ENCODE measurements around the gene SLC24A3.

The SLC24A3 gene

GRCh38 chr20:19244291-19244690 lies 31.8 kb downstream of the SLC24A3 start:
- DNase-seq = no peak

GRCh38 chr20:19249106-19249879 lies 36.9 kb downstream of the SLC24A3 start:
- DNase-seq = no peak

DNA sequence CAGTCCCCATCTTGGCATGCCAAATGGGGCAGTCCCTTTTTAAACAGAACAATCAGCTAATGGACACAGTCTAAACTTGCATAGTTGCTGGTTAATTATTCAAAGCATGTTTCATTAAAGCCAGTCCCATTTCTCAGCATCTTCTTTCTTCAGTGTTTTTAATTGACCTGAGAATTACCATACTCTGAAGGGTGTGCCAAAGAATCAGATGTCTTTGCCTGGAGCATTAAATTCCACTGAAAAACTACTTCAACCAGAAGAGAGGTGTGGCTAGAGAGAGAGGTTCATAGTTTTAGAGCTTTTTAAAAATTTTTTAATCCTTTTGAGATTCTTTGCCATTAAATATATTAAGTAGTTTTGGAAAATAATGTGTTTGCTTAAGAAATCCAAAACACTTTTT lies 37.9 kb downstream of the SLC24A3 start:
- no peak for DNase-seq

DNA sequence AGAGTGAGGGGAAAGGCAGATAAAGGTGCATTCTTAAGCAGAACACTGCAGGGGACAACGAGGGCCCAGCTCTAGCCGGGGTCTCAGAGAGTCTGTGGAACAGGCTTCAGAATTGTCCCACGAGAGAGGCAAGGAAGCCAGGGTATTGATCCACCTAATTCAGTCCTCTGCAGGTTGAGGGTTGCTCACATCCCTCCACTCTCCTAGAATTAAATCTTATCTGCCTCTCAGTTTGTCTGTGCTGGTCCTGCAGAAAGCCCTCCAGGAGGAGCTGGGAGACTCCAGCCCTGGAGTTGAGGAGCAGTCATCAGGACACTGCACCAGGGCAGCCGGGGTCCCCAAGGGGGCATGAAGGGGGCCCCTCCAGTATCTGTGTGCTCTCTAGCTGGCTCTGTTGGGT lies 39.1 kb downstream of the SLC24A3 start:
- no peak for DNase-seq

DNA sequence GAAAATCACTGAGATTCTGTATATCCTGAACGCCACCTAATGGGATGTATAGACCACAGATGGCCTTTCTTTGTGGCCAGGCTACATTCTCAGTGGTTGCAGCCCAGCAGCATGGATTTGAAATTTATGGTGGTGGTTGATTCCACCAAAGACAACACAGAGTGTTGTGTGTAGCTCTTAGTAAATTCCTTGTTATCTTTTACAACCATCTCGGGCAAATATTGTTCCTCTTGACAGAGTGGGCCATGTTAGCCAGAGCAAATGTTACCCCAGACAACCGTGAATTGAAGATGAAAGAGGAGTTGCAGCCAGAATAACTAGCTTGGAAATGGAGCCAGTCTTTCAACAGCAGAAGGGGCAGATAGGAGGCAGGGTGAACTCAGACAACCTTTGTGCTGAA lies 39.5 kb downstream of the SLC24A3 start:
- no peak for DNase-seq

- no peak for DNase-seq
Measured at GRCh38 chr20:19252451-19253120, 40.1 kb downstream of the SLC24A3 start.

DNA sequence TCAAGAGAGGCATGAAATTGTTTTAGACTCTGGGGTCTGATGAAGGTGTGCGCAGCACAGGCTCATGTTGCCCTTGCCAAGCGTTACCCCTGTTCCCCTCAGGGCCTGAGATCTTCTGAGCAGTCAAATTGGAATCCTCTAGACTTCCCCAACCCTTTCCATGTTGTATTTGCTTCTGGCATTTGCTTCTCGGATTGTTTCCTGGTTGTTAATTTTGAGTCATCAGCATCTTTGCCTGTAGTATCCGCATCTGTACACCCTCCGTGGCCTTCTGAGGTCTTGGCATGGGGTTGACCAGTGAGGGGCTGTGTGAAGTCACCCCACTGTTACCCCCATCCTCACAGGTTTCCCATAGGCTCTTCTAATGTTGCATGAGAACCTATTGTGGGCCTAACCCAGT lies 40.9 kb downstream of the SLC24A3 start:
- no peak for DNase-seq

GRCh38 chr20:19253916-19254820 lies 41.7 kb downstream of the SLC24A3 start:
- DNase-seq = no peak

DNA sequence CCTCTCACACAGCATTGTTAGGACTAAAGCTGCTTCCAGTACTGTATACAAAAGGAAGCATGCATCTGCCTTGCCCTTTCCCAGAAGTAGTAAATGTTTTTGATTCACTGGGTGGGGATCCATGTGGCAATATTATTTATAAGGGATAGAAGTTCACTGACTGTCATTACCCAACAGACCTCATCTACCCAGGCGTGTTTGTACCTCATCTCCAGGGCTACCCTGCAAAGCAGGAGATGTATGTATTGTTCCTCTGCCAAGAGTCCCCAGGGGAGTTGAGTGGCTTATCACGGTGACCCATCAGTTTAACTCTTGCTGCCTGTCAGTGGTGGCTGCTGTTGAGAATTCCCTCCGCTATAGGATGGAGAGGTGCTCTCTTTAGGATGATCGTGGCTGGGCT lies 42.5 kb downstream of the SLC24A3 start:
- no peak for DNase-seq

DNA sequence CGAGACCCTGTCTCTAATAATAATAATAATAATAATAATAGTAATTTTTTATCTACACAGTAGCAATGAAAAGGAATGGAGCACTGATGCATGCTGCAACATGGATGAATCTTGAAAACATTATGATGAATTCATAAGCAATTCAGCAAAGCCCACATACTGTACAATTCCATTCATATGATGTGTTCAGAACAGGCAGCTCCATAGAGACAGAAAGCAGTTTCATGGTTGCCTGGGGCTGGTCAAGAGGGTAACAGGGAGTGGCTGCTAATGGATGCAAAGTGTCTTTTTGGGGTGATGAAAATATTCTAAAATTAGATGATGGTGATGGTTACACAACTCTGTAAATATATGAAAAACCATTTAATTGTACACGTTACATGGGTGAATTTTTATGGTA lies 43.6 kb downstream of the SLC24A3 start:
- no peak for DNase-seq

DNA sequence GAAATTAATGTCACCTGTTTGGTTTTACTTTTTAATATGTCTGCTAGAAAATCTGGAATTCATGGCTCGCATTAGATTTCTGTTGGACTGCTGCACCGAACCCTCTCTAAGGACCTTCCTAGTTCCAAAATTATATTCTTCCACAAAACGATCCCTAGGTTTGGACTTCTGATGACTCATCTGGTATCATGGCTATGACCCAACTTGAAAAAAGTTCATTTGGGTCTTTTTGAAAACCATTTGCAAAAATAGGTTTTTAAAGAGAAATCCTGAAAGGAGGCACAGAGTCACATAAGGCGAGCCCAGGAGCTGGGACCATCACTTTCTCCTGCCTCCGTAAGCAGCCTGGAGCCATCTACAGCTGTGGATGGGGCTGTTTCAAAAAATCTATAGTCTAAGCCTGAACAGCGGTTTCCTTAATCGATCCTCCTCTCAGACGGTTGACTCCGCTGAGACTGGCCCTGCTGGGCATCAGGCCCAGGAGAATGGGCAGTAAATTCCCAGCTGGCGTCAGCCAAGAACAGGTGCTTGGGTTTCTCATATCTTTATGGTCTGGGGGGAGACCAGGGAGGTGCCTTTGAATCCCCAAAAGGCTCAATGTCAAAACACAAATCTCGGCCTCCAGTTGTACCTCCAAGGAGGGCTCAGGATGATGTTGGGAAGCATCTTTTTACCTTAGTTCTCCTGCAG lies 44.6 kb downstream of the SLC24A3 start:
- DNase-seq = no peak

DNA sequence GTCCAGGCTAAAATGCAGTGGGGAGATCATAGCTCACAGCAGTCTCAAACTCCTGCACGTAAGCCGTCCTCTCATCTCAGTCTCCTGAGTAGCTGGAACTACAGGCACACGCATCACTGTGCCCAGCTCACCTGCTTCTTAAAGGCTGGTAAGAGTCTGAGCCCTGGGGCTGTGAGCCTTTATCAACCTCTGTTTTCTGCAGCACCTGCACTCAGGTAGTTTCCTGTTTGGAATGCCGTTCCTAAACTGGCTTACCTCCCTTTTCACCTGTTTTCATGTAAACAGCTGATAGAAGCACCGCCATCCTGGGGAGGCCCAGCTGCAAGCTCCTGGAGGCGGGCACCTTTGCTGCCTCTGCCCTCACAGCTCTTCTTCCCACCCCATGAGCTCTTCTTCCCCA lies 45.4 kb downstream of the SLC24A3 start:
- no peak for DNase-seq

DNA sequence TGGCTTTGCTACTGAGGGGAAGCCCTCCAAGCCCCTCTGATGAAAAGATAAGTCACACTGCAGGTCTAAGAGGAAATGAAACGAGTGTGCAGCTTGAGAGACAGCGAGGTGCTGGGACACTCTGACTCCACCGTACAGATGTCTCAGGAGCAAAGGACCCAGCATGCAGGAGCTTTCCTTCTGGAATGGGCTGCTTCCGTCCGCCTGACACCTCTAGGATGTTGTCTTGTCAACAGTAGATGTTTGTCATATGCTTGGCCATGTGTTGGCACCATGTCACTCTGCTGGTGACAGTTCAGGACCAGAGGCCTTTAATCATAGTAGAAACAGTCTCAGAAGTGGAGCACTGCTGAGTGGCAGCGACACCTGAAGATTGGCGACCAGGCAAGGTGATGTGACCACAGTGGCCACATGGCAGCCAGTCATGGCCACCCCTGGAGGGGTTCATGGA lies 46.7 kb downstream of the SLC24A3 start:
- DNase-seq = no peak

GRCh38 chr20:19260412-19261090 lies 48.1 kb downstream of the SLC24A3 start:
- DNase-seq = no peak

DNA sequence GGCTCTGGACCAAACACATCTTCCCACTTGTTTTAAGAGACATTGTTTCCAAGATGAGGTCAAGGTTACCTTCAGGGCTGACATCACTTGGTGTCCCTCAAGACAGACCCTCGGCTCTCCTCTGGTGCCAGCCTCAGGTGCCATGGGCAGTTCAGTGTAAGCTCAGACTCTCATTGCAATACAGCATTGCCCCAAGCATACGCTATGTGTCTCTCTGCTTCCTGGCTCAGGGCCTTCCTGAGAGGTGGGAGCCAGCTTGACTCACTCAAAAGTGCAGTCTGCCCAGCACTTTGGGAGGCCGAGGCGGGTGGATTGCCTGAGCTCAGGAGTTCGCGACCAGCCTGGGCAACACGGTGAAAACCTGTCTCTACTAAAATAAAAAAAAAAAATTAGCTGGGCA lies 51.7 kb downstream of the SLC24A3 start:
- no peak for DNase-seq

- DNase-seq = no peak
Measured at GRCh38 chr20:19265646-19266374, 53.4 kb downstream of the SLC24A3 start.

DNA sequence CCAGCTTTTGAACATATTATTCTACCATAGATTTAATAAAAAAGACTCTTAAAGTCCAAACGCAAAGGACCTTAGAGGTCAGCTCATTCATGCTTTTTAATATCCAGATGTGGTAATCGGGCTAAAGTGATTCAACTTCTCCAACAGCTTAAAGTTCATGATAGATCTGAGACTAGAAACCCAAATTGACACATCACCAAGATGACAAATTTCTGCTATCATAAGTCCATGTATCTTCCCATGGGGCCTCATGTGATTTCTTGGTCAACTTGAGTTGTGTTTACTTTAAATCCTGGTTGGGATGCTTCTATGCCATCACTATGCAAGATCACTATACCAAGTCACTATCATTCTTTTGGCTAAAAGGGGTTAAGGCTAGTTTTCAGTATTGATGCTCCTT lies 56.0 kb downstream of the SLC24A3 start:
- no peak for DNase-seq

- DNase-seq = no peak
Measured at GRCh38 chr20:19269737-19270340, 57.4 kb downstream of the SLC24A3 start.

DNA sequence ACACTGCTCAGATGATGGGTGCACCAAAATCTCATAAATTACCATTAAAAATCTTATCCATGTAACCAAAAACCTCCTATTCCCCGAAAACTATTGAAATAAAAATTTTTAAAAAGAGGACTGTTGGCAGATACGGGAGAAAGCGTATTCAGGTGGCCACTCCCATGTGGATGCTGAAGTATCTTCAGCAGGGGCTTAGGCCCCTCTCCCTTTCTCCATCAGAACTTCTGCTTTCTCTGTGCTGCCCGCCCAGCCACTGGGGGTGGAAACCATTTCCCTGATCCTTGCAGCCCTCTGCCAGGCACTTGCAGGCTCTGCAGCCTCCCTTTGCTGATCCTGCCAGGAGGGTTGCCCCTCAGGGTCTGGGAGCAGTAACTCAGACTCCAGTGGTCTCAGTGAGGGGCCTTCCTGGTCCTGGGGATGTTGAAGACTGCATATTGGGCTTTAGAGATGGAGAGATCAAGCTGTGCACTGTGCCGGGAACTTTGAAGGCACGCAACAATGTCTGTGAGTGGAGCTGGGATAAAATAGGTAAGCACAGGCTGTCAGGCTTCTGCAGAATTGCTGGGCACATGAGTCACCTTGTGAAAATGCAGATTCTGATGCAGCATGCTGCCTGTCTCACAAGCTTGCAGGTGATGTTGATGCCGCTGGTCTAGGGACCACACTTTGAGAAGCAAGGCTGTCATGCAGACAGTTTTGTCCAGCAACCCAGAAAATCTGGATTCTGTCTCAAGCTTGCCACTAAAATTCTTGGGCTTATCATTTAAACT lies 59.6 kb downstream of the SLC24A3 start:
- no peak for DNase-seq

- no peak for DNase-seq
Measured at GRCh38 chr20:19272976-19273654, 60.7 kb downstream of the SLC24A3 start.

All from COR-L47 (cell line).